ENCODE data around the gene MALSU1. TPM values are rescaled to one million over a fixed set of nuclear protein-coding genes. Genes with fewer than 3 reads are reported as not detected.

Gene MALSU1
- total RNA-seq (10 to 100 TPM; 39.3 to 46.5 TPM), polyA plus RNA-seq (10 to 100 TPM; 56.0 to 82.5 TPM)

- Histone ChIP-seq H3K9me3 (ENCODE audit: control insufficient read depth in 1 of 2, low read length in 2 of 2) (no peaks in the 10 kb centered on the region), H3K4me1 (ENCODE audit: insufficient read depth, low read length) (peaks cover 41% of the 10 kb centered on the region), H3K27me3 (ENCODE audit: insufficient read depth, low read length) (no peaks in the 10 kb centered on the region), H3K36me3 (ENCODE audit: insufficient read depth, low read length) (peaks cover 8% of the 10 kb centered on the region), H3K27ac (ENCODE audit: low read depth, low read length) (peak within 1 kb of the TSS; percentile 79), H3K4me3 (ENCODE audit: low read length in 2 of 2) (peak within 1 kb of the TSS; percentile 85 to 93)
- H3K36me3 Mint-ChIP-seq: peaks cover 13 to 32% of the 10 kb centered on the region in 2 donors
- H3K27ac Mint-ChIP-seq: peak within 1 kb of the TSS; percentile 73 to 100 (median 97)
- intact Hi-C loops (cut with micrococcal nuclease): loop anchor here (1.0 to 10.0 kb wide), 12 partner anchors 26 to 1826 kb away; partner anchors contain the start of genes CCDC126, CYCS, FAM221A and HYCC1
- peaks cover 0 to 5% (median 0%) of the 10 kb centered on the region in 8 donors for H3K9me3 Mint-ChIP-seq
- peaks cover 29 to 56% (median 45%) of the 10 kb centered on the region in 4 donors for H3K4me1 Mint-ChIP-seq
- ChIA-PET CTCF (ENCODE audit: partially characterized antibody) (interaction anchor here (1.5 to 4.0 kb wide), 2 partner anchors 25 to 27 kb away, joined by 4 to 25 read pairs; no protein-coding TSS in a partner anchor), POLR2A (ENCODE audit: partially characterized antibody) (interaction anchor here (0.6 to 2.5 kb wide), 16 partner anchors 9 to 299 kb away, joined by 3 to 13 read pairs (median 5); partner anchors contain the start of gene KLHL7)
- peaks cover 0 to 3% of the 10 kb centered on the region in 2 donors for H3K27me3 Mint-ChIP-seq
- peak within 1 kb of the TSS; percentile 90 to 96 (median 94) for H3K4me3 Mint-ChIP-seq
- peak; percentile 94 to 95 (median 95) for DNase-seq
Measured at GRCh38 chr7:23298885-23299769, at the start of gene MALSU1. Gene MALSU1, plus strand, starts transcription at chr7:23299339. Its CDS starts 14 bp downstream, at chr7:23299353.

- POLR2A ChIA-PET (ENCODE audit: partially characterized antibody): no interaction called here
- Histone ChIP-seq H3K27me3 (ENCODE audit: insufficient read depth, low read length) (peaks cover 19% of the 10 kb centered on the region), H3K36me3 (ENCODE audit: insufficient read depth, low read length) (no peaks in the 10 kb centered on the region), H3K4me3 (ENCODE audit: low read length in 2 of 2) (no peak overlapping the region), H3K4me1 (ENCODE audit: insufficient read depth, low read length) (peaks cover 7% of the 10 kb centered on the region), H3K27ac (ENCODE audit: low read depth, low read length) (no peak overlapping the region), H3K9me3 (ENCODE audit: control insufficient read depth in 1 of 2, low read length in 2 of 2) (no peaks in the 10 kb centered on the region)
- Mint-ChIP-seq H3K4me3 (no peak overlapping the region), H3K9me3 (peaks cover 3 to 19% (median 8%) of the 10 kb centered on the region in 8 donors), H3K27ac (no peak overlapping the region), H3K27me3 (peaks cover 41 to 54% of the 10 kb centered on the region in 2 donors), H3K36me3 (peaks cover 0 to 5% of the 10 kb centered on the region in 2 donors), H3K4me1 (peaks cover 0 to 5% (median 2%) of the 10 kb centered on the region in 4 donors)
- intact Hi-C loops (cut with micrococcal nuclease): no loop called here
- CTCF ChIA-PET (ENCODE audit: partially characterized antibody): interaction anchor here (1.0 kb wide), 1 partner anchor 14 kb away, joined by 3 read pairs; no protein-coding TSS in a partner anchor
- no peak for DNase-seq
Measured at GRCh38 chr7:23249486-23249885, 49.7 kb upstream of the MALSU1 start.

- Mint-ChIP-seq H3K27me3 (peaks cover 36 to 47% of the 10 kb centered on the region in 2 donors), H3K36me3 (peaks cover 0 to 4% of the 10 kb centered on the region in 2 donors), H3K4me1 (no peaks in the 10 kb centered on the region), H3K4me3 (no peak overlapping the region), H3K27ac (no peak overlapping the region), H3K9me3 (peaks cover 2 to 19% (median 8%) of the 10 kb centered on the region in 8 donors)
- ChIA-PET CTCF (ENCODE audit: partially characterized antibody) (interaction anchor here (1.7 to 2.5 kb wide), 3 partner anchors 9 to 18 kb away, joined by 5 to 10 read pairs (median 9); no protein-coding TSS in a partner anchor), POLR2A (ENCODE audit: partially characterized antibody) (no interaction called here)
- intact Hi-C loops (cut with micrococcal nuclease): no loop called here
- Histone ChIP-seq H3K9me3 (ENCODE audit: control insufficient read depth in 1 of 2, low read length in 2 of 2) (no peaks in the 10 kb centered on the region), H3K27ac (ENCODE audit: low read depth, low read length) (no peak overlapping the region), H3K4me3 (ENCODE audit: low read length in 2 of 2) (no peak overlapping the region), H3K36me3 (ENCODE audit: insufficient read depth, low read length) (no peaks in the 10 kb centered on the region), H3K4me1 (ENCODE audit: insufficient read depth, low read length) (no peaks in the 10 kb centered on the region), H3K27me3 (ENCODE audit: insufficient read depth, low read length) (peaks cover 8% of the 10 kb centered on the region)
- no peak for DNase-seq
Measured at GRCh38 chr7:23254051-23254681, 45.0 kb upstream of the MALSU1 start.

- intact Hi-C loops (cut with micrococcal nuclease): no loop called here
- CTCF ChIA-PET (ENCODE audit: partially characterized antibody): interaction anchor here (17.1 kb wide), 1 partner anchor 22 kb away, joined by 273 read pairs; no protein-coding TSS in a partner anchor
Measured at GRCh38 chr7:23256731-23257130, 42.4 kb upstream of the MALSU1 start.

GRCh38 chr7:23260371-23260770 lies 38.8 kb upstream of the MALSU1 start:
- H3K27ac Mint-ChIP-seq: no peak overlapping the region
- Histone ChIP-seq H3K9me3 (ENCODE audit: control insufficient read depth in 1 of 2, low read length in 2 of 2) (no peaks in the 10 kb centered on the region), H3K4me3 (ENCODE audit: low read length in 2 of 2) (no peak overlapping the region), H3K4me1 (ENCODE audit: insufficient read depth, low read length) (no peaks in the 10 kb centered on the region), H3K27ac (ENCODE audit: low read depth, low read length) (no peak overlapping the region), H3K27me3 (ENCODE audit: insufficient read depth, low read length) (no peaks in the 10 kb centered on the region), H3K36me3 (ENCODE audit: insufficient read depth, low read length) (no peaks in the 10 kb centered on the region)
- no peaks in the 10 kb centered on the region for H3K36me3 Mint-ChIP-seq
- DNase-seq: no peak
- H3K4me1 Mint-ChIP-seq: no peaks in the 10 kb centered on the region
- H3K27me3 Mint-ChIP-seq: peaks cover 12 to 17% of the 10 kb centered on the region in 2 donors
- no peak overlapping the region for H3K4me3 Mint-ChIP-seq
- ChIA-PET POLR2A (ENCODE audit: partially characterized antibody) (no interaction called here), CTCF (ENCODE audit: partially characterized antibody) (interaction anchor here (1.3 to 17.1 kb wide), 4 partner anchors 18 to 175 kb away, joined by 3 to 273 read pairs (median 10); no protein-coding TSS in a partner anchor)
- H3K9me3 Mint-ChIP-seq: no peaks in the 10 kb centered on the region
- intact Hi-C loops (cut with micrococcal nuclease): no loop called here

More at GRCh38 chr7:23256731-23257130, 42.4 kb upstream of the MALSU1 start:
- Mint-ChIP-seq H3K4me1 (no peaks in the 10 kb centered on the region), H3K27ac (no peak overlapping the region), H3K36me3 (peaks cover 0 to 2% of the 10 kb centered on the region in 2 donors), H3K9me3 (peaks cover 0 to 9% (median 2%) of the 10 kb centered on the region in 8 donors), H3K27me3 (peaks cover 22 to 27% of the 10 kb centered on the region in 2 donors), H3K4me3 (no peak overlapping the region)
- H3K9me3 ChIP-seq (ENCODE audit: control insufficient read depth in 1 of 2, low read length in 2 of 2): no peaks in the 10 kb centered on the region
- no peak for DNase-seq
- no peak overlapping the region for H3K27ac ChIP-seq (ENCODE audit: low read depth, low read length)
- no peak overlapping the region for H3K4me3 ChIP-seq (ENCODE audit: low read length in 2 of 2)
- POLR2A ChIA-PET (ENCODE audit: partially characterized antibody): no interaction called here
- no peaks in the 10 kb centered on the region for H3K36me3 ChIP-seq (ENCODE audit: insufficient read depth, low read length)
- H3K27me3 ChIP-seq (ENCODE audit: insufficient read depth, low read length): peaks cover 4% of the 10 kb centered on the region
- H3K4me1 ChIP-seq (ENCODE audit: insufficient read depth, low read length): no peaks in the 10 kb centered on the region

GRCh38 chr7:23261843-23262452 lies 37.2 kb upstream of the MALSU1 start:
- POLR2A ChIA-PET (ENCODE audit: partially characterized antibody): no interaction called here
- no peaks in the 10 kb centered on the region for H3K9me3 ChIP-seq (ENCODE audit: control insufficient read depth in 1 of 2, low read length in 2 of 2)

More at GRCh38 chr7:23261843-23262452, 37.2 kb upstream of the MALSU1 start:
- H3K27ac ChIP-seq (ENCODE audit: low read depth, low read length): no peak overlapping the region
- CTCF ChIA-PET (ENCODE audit: partially characterized antibody): interaction anchor here (0.8 to 17.1 kb wide), 6 partner anchors 9 to 278 kb away, joined by 3 to 273 read pairs (median 3); no protein-coding TSS in a partner anchor
- Mint-ChIP-seq H3K4me3 (no peak overlapping the region), H3K9me3 (no peaks in the 10 kb centered on the region), H3K27me3 (peaks cover 4 to 10% of the 10 kb centered on the region in 2 donors), H3K36me3 (no peaks in the 10 kb centered on the region), H3K4me1 (no peaks in the 10 kb centered on the region), H3K27ac (no peak overlapping the region)
- no peaks in the 10 kb centered on the region for H3K36me3 ChIP-seq (ENCODE audit: insufficient read depth, low read length)
- H3K4me1 ChIP-seq (ENCODE audit: insufficient read depth, low read length): no peaks in the 10 kb centered on the region
- no peak overlapping the region for H3K4me3 ChIP-seq (ENCODE audit: low read length in 2 of 2)
- no peaks in the 10 kb centered on the region for H3K27me3 ChIP-seq (ENCODE audit: insufficient read depth, low read length)
- DNase-seq: peak; percentile 26 to 50 (median 37)
- intact Hi-C loops (cut with micrococcal nuclease): loop anchor here (1.0 kb wide), 1 partner anchor 176 kb away; no protein-coding TSS in a partner anchor
